Measurements from ENCODE around the gene RRAS.

Gene RRAS

DNA sequence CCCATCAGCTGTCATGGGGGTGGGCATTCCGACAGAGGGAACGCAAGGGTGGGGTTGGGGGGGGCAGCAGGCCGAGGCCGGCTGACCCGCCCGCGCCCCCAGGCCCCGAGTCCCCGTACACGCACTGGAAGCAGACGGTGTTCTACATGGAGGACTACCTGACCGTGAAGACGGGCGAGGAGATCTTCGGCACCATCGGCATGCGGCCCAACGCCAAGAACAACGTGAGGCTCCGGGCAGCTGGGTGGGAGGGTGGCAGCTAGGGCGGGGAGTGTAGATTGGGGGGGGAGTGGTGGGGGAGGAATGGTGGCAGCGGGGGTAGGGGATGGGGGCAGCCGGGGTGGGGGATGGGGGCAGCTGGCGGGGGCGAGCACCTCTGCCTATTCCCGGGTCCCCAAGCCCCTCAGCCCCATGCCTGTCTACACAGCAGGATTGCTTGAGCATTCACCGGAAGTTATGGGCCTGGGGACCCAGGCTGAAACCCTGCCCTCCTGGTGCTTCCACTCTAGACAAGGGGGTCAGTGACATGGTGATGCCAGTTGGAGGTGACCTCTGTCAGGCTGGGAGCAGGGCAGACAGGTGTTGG, 46.7 kb upstream of the RRAS start:
- H3K4me3 ChIP-seq (ENCODE audit: control insufficient read depth, low read depth, low read length): no peak overlapping the region
- TF ChIP-seq, protein P1, sequence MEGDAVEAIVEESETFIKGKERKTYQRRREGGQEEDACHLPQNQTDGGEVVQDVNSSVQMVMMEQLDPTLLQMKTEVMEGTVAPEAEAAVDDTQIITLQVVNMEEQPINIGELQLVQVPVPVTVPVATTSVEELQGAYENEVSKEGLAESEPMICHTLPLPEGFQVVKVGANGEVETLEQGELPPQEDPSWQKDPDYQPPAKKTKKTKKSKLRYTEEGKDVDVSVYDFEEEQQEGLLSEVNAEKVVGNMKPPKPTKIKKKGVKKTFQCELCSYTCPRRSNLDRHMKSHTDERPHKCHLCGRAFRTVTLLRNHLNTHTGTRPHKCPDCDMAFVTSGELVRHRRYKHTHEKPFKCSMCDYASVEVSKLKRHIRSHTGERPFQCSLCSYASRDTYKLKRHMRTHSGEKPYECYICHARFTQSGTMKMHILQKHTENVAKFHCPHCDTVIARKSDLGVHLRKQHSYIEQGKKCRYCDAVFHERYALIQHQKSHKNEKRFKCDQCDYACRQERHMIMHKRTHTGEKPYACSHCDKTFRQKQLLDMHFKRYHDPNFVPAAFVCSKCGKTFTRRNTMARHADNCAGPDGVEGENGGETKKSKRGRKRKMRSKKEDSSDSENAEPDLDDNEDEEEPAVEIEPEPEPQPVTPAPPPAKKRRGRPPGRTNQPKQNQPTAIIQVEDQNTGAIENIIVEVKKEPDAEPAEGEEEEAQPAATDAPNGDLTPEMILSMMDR (conservative IDR thresholded peaks at IDR 0.05; ENCODE audit: control insufficient read depth, insufficient read depth, low read depth, low read length): no peak
- DNase-seq (ENCODE audit: low read depth): no peak

DNA sequence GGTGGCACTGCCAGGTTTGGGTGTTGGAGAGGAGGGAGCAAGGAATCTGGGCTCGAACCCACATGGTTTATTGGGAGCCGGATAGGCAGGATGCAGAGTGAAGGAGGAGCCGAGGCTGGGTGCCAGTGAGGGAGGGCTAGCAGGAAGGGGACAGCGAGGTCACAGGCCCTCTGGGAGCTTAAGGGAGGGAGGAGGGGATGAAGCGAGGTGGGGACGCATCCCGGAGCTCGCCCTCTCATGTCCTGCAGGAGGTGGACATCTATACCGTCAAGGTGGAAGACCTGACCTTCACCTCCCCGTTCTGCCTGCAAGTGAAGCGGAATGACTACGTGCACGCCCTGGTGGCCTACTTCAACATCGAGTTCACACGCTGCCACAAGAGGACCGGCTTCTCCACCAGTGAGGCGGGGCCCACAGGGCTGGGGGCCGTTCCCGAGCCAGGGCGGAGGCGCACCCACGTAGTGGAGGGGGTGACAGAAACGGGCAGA, 45.9 kb upstream of the RRAS start:
- TF ChIP-seq, protein P1 (conservative IDR thresholded peaks at IDR 0.05; ENCODE audit: control insufficient read depth, insufficient read depth, low read depth, low read length): no peak
- no peak for DNase-seq (ENCODE audit: low read depth)
- H3K4me3 ChIP-seq (ENCODE audit: control insufficient read depth, low read depth, low read length): no peak overlapping the region

DNA sequence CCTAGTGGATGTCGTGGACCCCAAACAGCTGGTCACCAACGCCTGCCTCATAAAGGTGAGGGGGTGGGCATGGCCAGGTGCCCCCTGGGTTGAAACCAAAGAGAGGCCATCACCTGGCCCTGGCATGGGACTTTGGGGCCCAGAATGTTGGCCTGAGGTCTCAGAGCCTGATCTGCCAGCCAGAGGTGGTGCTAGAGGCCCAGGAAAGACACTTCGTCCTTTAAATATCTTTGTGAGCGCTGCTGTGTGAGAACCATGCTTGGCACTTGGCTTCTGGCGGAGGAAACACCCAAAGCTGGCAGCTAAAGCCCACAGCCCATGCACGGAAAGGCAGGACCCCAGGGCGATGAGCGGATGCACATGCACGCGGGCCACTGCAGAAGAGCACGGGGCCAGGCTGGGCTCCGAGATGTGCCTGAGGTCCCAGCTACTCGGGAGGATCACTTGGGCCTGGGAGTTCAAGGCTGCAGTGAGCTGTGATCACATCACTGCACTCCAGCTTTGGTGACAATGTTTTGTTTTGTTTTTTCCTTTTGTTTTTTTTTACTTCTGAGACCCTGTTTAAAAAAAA, 45.1 kb upstream of the RRAS start:
- TF ChIP-seq, protein P1 (conservative IDR thresholded peaks at IDR 0.05; ENCODE audit: control insufficient read depth, insufficient read depth, low read depth, low read length): no peak
- no peak for DNase-seq (ENCODE audit: low read depth)
- no peak overlapping the region for H3K4me3 ChIP-seq (ENCODE audit: control insufficient read depth, low read depth, low read length)

DNA sequence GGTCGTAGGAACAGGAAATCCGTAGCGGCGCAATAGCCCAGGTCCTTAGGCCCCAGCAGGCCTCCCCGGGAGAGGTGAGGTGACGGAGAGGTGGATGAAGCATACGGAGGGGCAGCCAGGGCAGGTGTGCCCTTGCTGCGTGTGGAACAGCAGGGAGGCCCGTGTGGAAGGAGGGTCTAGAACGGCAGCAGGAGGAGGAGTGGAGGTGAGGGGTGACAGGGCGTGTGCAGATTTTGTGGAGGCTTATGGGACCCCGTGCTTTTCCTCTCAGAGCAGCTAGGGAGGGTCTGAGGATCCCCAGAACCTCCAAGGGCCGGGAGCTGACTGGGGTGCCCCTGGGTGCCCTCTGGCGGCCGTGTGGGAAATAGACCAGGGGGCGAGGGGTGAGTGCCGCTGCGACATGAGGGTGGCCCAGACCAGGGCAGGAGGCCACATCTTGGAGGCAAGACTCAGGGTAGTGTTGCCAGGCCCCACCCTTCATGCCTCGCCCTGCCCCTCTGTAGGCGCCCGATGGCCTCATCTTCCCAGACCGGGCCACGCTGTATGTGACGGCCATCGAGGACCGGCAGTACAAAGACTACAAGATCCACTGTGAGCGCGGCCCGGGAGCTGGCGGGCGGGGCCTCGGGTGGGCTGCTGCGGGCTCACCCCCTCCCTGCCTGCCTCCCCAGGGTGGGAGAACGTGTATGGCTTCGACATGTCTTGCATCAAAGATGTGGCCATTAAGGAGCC, 44.5 kb upstream of the RRAS start:
- no peak for DNase-seq (ENCODE audit: low read depth)
- TF ChIP-seq, protein P1 (conservative IDR thresholded peaks at IDR 0.05; ENCODE audit: control insufficient read depth, insufficient read depth, low read depth, low read length): peak; percentile 34
- H3K4me3 ChIP-seq (ENCODE audit: control insufficient read depth, low read depth, low read length): no peak overlapping the region

DNA sequence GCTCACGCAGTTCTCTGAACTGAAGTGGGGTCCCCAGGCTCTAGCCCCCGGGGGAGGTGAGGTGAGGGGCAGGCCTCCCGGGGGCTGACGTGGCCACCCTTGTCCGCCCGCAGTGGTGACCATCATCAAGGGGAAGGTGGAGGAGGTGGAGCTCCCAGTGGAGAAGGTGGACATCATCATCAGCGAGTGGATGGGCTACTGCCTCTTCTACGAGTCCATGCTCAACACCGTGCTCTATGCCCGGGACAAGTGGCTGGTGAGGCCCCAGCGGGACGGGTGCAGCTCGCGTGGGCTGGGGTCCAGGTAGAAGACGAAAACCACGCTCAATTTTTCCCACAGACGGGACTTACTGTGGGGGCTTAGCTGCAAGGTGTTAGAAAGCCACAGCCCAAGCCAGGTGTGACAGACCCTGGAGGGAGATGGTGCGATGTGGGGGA, 43.9 kb upstream of the RRAS start:
- H3K4me3 ChIP-seq (ENCODE audit: control insufficient read depth, low read depth, low read length): no peak overlapping the region
- DNase-seq (ENCODE audit: low read depth): no peak
- TF ChIP-seq, protein P1 (conservative IDR thresholded peaks at IDR 0.05; ENCODE audit: control insufficient read depth, insufficient read depth, low read depth, low read length): no peak

DNA sequence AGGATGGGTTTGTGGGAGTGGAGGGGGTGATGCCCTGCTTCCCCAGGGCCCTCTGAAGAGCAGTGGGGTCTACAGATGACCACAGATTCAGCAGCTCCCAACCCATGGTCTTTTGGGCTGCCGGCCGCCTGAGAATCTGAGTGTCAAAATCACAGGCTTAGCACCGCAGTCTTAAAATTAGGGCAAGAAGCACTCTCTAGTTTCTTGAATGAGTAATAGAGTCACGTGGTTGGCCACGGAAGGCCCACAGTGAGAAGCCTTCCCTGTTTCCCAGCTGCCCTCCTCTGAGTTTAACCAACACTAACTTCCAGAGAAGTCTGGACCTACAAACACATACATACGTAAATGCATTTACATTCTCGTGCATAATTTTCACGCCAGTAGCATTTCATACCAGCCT, 42.3 kb upstream of the RRAS start:
- no peak overlapping the region for H3K4me3 ChIP-seq (ENCODE audit: control insufficient read depth, low read depth, low read length)
- DNase-seq (ENCODE audit: low read depth): peak; percentile 66
- TF ChIP-seq, protein P1 (conservative IDR thresholded peaks at IDR 0.05; ENCODE audit: control insufficient read depth, insufficient read depth, low read depth, low read length): no peak

Data from fibroblast of mammary gland (primary cell).